Muscle of arm (tissue), 12 donors: ENCODE measurements around the gene ERC2. TPM values are rescaled to one million over a fixed set of nuclear protein-coding genes. Genes with fewer than 3 reads are reported as not detected.

Experiments used
- DNase-seq: peaks from one replicate; pipeline ENCODE4 v3.0.0-alpha.2; 2013
- polyA plus RNA-seq, 12 donors: library from polyadenylated mRNA; unstranded; fragments of 120-200 nt; gene quantifications; one replicate each; pipeline ENCODE4 v1.2.1, GENCODE V29; 2013; ENCODE audit not compliant: insufficient read length in 12 of 12

The ERC2 gene
- polyA plus RNA-seq, 12 donors, result 0.87 to 3.0 (median 1.8) TPM; not detected in 2

DNA sequence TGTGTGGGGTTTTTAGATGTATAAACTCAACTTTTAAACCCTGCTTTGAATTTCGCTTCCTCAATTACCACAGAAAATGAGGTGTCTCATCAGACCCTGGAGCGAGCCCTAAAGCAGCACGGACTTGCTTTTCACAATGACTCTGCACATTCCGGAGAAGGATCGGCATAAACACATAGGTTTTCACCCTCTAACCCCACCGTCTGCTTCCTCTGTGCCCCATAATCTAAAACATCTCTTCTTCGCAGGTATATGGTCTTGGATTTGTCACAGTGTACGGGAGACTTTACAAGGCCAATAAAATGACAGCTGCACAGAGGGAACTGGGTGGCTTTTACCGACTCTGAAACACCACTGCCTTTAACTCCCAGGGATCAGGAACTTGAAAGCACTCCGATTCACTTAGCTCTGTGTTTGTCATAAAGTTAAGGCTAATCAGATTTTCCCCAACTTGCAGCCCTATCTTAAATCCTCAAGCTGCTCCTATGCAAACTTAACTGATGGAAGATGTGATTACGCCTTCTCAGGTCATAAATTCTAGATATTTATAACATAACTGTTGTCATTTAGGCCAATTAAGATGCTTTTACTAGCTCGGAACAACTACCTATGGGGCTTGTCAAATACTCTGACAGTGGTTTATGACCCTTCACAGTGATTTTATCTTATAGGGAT, 847.8 kb downstream of the ERC2 start:
- no peak for DNase-seq

DNA sequence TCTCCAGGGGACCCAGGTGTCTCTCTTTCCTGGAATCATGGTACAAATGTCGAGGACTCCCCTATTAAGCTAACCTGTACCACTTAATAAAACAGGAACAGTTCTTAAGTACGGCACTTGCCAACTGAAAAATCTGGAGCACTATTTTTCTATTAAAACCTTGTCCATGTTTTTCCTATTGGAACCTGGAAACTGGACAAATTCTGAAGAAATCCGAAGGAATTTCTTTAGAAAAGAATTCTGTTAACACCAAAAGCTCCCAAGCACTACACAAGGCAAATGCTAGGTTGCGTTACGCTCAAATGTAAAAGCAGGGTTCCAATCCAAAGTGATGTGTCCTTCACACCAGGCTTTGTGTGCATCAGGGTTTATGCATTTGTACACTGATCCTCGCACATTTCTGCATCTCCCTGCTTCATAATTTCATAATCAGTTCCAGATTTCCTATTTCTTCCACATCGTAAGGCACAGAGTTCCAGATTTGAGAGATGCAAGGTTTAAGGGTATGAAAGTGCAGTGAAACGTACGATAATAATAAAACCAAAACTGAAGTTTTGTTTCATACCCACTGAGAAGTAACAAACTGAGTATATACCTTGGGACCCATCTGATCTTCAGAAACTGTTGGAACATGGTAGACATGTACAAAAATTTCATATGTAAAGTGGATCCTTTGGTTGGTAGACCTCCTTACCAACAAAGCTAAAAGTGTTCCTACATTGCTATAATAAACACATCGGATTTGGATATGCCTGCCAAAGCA, 849.0 kb downstream of the ERC2 start:
- no peak for DNase-seq

DNA sequence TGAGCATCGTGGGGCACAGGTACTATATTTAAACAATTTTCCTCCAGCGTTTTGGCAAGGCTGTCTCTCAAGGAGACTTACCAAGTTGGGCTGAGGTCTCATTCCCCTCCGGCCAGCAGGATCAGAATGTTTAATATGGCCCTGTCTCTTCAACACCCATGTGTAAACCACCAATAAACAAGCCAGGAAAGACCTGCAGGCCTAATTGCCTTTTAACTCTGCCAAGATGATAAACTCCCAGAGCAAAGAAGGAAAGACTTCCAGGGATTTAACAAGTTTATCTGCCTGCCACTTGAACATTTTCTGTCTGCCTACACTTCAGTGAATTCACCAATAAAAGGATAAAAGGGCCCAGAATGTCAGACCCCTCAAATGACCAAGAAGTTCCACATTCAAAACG, 850.9 kb downstream of the ERC2 start:
- no peak for DNase-seq

DNA sequence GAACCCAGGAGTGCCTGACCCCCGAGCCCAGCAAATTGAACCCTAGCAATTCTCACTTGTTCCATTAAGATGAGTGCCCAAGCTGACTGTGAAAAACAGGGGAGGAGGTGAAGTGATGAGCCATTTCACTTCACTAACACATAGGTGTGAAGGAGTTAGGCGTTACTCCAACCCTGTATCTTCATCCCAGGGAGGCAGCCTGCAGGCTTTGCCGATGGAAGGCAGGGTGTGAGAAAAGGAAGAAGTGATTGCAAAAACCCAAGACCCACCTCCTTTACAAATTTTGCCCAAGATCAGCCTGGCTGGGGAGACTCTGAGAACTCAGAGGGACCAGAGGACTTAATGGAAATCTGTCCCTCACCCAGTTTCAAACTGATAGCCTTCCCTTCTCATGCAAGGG, 851.5 kb downstream of the ERC2 start:
- no peak for DNase-seq

DNA sequence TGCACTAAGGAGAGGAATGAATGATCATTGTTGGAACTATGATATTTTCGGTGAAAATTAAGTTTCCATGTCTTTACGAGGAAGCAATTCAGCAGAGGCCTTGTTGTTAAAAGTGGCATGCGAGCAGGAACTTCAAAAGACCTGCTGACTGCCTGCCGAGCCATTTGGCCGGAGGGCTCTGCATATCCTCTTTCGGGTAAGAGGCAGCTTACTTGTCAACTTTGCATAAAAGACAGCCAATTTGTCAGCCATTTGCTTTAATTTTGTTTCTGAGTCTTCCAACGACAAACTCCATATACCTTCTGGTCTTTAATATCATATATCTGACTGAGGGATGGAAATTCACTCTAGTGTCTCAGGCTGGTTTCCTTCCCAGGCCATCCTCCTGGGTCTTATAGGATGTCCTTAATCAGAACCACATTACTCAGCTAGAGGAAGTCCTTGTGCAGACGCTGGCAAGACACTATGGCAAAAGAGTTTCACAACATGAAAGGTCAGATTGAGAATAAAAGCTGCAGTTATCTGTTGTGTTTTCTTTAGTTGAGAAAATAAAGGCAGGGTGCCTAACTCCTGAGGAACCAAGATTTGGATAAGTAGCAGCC, 852.5 kb downstream of the ERC2 start:
- no peak for DNase-seq

DNA sequence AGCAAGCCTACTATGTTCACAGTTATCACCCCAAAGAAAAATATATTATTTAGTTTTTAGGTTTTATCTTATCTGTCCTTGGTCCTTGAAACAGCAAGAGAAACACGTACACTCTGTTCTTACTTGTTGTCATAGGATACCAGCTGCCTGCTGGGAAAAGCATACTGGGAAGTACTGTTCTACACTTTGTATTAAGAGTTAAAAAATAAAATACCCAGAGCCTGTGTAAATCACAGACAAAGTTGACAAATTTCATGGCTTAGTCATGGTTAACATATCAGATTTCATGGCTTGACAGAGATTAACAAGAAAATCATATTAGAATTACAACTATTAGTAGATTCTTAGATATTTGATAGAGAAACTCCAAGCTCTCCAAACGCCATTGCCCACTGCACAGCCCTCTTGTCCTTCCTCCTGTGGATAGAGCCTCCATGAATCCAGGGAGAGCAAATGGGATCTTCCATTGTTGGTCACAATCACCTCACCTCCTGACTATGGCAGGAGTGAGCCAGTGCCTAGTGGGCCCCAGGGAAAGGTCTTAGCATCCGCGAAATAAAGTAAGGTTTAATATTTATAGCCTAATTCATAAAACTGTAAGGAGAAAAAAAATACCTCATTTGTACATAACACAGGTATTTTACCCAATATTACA, 853.1 kb downstream of the ERC2 start:
- no peak for DNase-seq

DNA sequence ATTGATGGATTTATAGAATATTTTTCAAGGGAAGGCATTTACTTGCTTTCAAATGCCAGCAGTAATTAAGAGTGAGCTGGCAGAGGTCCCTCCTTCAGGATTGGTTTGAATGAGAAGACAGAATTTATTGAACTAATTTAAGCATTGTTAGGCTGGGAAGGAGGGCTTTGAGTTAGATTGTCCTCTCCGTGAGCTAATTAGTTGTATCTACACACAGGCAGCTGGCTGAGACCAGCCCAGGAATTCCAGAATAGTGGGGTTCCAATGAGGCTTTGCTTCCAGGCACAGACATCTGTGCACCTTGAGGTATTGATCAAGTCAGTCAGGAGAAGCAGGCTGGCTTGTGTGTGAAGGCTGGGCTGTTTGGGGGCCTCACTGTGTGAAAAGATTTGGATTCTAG, 857.1 kb downstream of the ERC2 start:
- DNase-seq, result no peak

DNA sequence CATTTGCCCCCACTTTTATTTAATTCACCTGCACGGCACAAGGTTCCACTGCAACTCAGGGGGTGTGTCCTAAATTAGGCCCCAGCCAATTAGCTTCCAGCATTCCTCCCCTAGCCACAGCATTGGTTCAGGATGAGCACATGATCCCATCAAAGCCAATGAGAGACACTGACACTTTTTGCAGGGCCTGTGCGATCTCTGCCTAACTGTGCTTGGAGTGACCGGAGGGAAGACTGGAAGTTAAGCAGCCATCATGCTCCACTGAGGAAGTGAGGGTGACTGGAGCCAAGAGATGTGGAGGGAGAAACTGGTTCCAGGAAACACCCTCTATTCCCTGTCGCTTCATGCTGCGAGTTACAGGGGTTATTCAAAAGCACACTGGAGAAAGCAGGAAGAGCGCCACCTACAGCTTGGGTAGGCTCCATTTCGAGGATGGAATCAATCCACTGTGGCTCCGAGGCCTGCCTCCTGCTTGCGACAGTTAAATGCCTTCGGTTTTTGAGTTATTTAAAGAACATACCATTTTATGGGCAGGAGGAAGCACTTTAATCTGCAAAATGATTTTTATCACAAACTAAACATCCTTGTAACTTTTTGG, 858.9 kb downstream of the ERC2 start:
- DNase-seq, result no peak

DNA sequence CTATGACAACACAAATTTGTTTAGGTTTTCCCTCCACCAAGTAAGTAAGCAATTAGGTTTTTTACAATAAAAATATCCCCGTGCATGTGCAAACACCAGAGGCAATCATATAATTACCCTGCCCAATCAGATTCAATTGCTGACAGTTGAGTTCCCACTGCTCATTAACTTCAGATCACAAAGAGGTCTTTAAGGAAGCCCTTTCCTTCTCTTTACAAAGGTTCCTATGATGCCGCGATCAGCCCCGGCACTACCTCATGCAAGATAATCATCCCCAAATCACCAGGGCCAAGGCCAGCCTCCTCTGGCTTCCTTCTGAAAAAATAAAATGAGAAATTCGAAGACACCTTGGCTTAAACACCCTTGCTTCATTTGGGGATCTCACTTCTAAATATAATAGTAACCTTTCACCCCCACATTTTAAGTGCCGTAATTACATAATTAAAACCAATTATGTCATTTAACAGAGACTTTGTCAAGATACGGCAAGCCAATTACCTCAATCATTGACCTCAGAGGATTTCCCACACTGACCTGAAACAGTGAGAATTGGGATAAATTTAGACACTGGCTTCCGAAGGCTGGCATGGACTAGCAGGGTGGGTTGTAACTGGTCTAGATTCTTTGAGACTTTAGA, 859.8 kb downstream of the ERC2 start:
- no peak for DNase-seq

DNA sequence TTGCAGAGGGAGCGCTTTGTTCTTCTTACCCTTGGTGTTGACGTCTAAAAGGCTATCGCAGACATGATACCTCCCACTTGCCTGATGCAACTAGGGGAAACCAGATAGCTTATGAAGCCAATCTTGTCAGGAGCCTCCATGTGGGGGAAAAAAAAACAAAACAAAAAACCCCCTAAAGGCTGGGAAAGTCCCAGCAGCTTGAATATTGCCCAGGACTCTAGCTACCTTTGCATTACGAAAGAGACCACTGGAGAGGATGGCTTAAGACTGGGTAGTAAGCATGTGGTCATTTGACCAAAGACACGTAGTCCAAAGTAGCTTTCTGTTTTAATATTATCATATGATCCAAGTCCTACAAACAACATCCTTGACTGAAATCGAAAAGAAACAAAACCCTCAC, 860.4 kb downstream of the ERC2 start:
- DNase-seq, result no peak

DNA sequence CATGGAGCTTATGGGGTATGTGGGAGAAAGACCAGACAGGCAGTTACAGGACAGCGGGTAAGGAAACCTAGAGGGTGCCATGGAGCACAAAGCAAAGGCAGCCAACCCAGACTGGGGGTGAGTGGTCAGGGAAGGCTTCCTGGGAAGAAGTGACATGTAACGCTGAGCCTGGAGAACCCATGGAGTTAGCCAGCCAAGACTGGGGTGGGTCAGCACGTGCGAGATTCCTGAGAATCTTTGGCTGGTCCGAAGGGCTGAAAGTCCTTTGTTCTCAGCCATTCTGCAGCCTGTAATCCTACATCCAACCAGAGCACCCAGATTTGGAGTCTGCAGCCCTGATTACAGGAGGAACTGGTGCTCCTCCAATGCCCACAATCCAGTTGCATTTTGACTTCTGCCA, 861.1 kb downstream of the ERC2 start:
- no peak for DNase-seq

DNA sequence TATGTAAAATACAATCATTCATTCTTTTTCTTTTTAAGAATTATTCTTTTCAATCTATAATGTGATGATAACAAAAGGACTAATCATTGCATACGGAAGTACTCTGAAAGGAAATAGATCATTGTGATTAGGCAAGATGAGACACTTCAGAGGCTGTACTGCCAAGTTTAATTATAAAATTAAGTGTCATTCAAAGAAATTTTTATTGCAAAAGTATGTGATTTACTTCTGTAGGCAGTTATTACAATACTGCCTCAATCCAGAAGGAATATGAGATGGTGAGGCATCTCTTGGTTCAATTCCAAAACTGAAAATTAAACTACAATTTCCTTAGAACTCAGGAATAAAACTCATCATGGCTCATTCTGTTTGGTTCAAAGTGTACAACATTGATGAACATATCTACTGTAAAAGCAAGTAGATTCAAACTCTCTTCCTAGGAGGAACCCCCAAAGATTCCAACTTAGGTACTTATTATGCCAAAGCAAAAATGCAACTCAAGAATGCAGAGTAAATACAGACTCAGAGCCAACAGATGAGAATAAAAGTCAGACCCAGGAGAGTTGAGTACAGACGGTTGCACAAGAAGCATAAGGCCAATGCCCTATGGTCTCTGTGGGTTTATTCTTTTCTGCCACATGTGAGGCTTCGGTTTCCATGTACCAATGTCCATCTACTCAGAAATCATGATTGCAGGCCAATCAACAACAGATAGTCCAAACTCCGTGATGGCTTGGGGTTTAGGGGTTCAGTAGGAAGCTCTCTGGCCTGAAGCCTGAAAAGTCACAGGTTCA, 862.6 kb downstream of the ERC2 start:
- no peak for DNase-seq

DNA sequence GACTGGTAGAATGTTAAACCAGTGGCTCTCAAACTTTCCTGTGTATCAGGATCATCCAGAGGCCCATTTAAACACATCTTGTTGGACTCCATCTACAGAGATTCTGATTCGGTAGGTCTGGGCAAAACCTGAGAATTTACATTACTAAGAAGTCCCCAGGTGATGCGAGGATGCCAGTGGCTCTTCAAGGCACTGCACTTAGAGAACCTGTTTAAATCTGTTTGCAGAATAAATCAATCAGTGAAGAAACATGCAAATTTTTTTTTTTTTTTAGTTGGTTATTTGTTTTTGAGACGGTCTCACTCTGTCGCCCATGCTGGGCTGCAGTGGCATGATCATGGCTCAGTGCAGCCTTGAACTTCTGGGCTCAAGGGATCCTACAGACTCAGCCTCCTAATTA, 863.4 kb downstream of the ERC2 start:
- no peak for DNase-seq

DNA sequence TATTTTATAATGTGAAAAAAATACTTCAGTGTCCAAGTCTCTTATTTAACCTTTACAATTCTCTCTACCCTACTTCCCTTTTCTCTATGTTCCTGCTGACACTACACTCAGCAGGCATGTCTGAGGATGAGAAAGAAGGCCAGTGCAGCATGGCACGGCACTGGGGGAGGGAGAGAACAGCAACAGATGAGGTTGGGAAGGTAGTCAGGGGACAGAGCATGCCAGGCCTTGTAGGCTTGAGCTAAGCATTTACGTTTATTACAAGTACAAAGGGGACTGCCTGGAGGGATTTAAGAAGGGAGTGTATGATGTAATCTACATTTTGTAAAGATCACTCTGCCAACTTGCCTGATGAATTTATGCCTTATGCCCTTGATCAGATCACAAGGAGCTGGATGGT, 863.9 kb downstream of the ERC2 start:
- DNase-seq, result no peak

DNA sequence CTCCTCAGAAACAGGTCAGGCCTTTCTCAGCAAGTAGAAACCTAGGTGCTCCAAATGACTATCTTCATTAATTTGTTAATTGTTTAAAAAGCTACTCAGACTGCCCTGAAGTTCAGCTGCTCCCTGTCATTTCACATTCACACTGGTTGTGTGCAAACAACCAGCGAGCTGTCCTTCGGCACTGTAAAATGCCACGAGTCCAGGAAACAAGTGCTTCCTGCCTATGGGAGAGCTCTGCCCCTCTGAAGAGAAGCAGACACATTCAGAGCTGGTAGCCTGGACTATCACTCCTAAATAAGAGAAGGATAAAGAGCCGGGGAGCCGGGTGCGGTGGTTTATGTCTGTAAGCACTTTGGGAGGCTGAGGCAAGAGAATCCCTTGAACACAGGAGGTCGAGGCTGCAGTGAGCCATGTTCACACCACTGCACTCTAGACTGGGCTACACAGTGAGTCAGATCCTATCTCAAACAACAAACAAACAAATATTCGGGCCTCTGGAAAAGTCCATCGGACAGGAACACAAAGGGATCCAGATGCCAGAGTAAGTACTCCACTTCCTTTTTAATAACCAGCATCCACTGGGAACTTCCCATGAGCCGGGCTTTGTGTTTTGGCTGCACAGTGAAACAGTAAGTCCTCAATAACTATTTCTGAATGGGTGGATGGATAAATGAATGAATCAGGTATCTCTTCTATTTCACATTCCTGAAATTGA, 866.7 kb downstream of the ERC2 start:
- DNase-seq, result no peak

DNA sequence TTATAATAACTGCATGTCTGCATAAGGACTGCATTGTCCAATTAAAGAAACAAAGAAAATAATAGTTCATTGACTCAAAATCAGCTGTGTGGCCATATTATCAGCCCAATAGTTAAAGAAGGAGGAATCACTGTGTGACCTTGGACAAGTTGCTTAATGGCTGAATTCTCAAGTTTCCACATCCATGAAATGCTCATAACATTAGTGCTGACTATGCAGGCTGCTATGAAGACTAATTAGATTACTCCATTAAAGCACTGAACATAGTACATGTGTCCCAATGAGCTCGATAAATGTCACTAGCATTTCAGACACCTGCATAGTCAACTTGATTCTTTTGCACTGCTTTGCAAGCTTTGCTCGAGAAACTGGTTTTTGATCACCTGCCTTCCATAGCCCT, 870.0 kb downstream of the ERC2 start:
- DNase-seq, result no peak

DNA sequence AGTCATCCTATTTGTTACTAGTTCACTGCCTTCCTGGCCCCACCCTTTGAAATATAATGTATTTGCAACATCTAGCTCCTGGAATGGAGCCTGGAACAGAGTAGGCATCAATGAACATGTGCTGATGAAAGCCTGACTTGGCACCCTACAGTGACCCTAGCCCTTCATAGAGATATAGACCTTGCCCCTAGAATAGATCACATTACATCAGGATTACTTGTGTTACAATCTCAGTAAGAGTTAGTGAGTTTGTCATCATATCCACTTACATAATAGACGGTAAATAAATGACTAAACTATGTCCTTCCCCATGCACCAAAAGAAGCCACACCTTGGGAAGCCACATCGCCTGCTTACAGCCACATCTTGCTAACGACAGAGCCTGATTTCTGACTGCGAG, 870.6 kb downstream of the ERC2 start:
- DNase-seq, result no peak

DNA sequence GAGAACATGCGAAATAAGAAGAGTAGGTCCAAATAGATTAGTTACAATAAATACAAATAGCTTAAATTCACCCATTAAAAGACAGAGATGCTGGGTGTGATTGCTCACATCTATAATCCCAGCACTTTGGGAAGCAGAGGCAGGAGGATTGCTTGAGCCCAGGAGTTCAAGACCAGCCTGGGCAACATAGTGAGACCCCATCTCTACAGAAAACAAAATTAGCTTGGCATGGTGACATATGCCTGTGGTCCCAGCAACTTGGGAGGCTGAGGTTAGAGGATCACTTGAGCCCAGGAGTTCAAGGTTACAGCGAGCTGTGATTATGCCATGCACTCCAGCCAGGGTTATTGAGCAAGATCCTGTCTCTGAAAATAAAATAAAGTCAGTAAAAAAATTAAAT, 872.1 kb downstream of the ERC2 start:
- DNase-seq, result no peak

DNA sequence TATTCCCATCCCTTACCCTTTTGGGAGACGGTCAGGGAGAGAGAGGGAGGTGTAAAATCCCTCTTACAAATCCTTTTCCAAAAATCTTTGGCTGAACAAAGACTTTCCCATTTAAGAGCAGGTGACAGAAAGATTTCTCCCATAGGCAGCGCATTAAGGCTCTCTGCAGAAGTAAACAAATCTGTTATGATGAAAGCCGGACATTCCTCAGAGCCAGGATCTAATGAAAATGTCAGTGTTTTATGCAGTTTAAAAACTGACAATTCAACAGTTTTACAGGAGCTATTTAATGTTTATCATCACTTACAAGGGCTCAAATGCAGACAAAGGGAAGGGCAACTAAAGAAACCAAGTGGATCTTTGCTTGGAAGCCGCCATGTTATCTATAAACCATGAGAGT, 872.8 kb downstream of the ERC2 start:
- no peak for DNase-seq

DNA sequence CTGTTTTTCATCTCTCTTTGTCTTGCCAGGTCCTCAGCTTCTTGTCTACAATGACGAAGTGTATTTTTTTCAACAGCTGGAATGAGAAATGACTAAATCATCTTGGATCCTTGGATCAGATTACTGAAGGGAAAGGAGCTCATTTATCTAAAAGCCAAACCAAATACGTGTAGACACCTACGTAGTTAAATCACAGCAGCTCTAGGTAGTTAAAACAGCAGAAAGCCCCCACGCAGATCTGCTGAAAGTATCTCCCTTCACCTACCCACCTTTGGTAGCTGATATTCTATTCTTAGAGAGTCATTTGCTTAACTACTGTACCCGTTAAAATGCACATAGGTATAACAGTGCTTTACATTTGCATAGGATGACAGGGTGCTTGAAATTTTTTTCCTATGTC, 875.7 kb downstream of the ERC2 start:
- DNase-seq, result no peak
